Right lobe of liver (tissue), 4 donors: ENCODE measurements around the gene MAGEF1.

Experiments
- CTCF ChIP-seq, 4 donors: fragments of 200-600 bp in 3 of 4; fragments of 450-650 bp in 1 of 4; IDR thresholded peaks; one replicate each; pipeline versions ENCODE4 v1.5.1 to v1.8.0; 2016 to 2022; ENCODE audit warnings: antibody characterized with exemption in 4 of 4, mild to moderate bottlenecking in 2 of 4
- POLR2A ChIP-seq: fragments of 450-650 bp; IDR thresholded peaks from one replicate; pipeline ENCODE4 v1.6.1; 2017; ENCODE audit warnings: antibody characterized with exemption, mild to moderate bottlenecking
- donor health status: DM: no; HTN: no; CAD: no.
- donor health status: DM: no; HTN: no; CAD: no.
- donor health status: DM: no; HTN: yes; CAD: no.

GRCh38 chr3:184674626-184675025 is 37.2 kb downstream of the MAGEF1 start:
- TF ChIP-seq CTCF (IDR thresholded peaks at IDR 0.05) (no peak), POLR2A (no peak)
